PC-9 (cell line): ENCODE measurements around the gene HAP1. TPM values are rescaled to one million over a fixed set of nuclear protein-coding genes. Genes with fewer than 3 reads are reported as not detected.

Experiments
- BruUV-seq: library from RNA; stranded (reverse); fragments of 400-500 nt; replicated peaks from 2 replicates; lab custom pipeline; 2021; lab: Mats Ljungman, UMichigan
- CTCF ChIA-PET: fragments of 300-600 bp; sonication (Branson Sonifier 250); formaldehyde crosslinking; loops from one replicate; lab custom pipeline; 2022; ENCODE audit warnings: antibody characterized with exemption; lab: Charles Lee
- POLR2A ChIA-PET: fragments of 300-600 bp; sonication (Branson Sonifier 250); formaldehyde crosslinking; loops from one replicate; lab custom pipeline; 2022; ENCODE audit warnings: antibody characterized with exemption; ENCODE audit not compliant: unreplicated experiment; lab: Charles Lee
- DNase-seq, 2 experiments: peaks; one replicate each; pipeline versions ENCODE4 v3.0.0 to v3.0.0-alpha.2; 2015 to 2022; ENCODE audit warnings: mixed read lengths in 1 of 2
- H2AFZ ChIP-seq: fragments of 200-600 bp; sonication (generic); 2 replicates; pipeline ENCODE4 v1.8.1; 2017; ENCODE audit warnings: antibody characterized with exemption
- H3F3A ChIP-seq: fragments of 200-600 bp; sonication (generic); 2 replicates; pipeline ENCODE4 v1.8.1; 2017; ENCODE audit warnings: antibody characterized with exemption, mild to moderate bottlenecking, low read depth; ENCODE audit not compliant: insufficient read depth
- H3K27ac ChIP-seq: fragments of 200-600 bp; sonication (generic); 2 replicates; pipeline ENCODE4 v1.6.1; 2016; ENCODE audit warnings: mixed run types
- H3K27me3 ChIP-seq: fragments of 200-600 bp; sonication (generic); 2 replicates; pipeline ENCODE4 v1.6.1; 2016; ENCODE audit warnings: low read depth, mixed run types; ENCODE audit not compliant: insufficient read depth
- H3K36me3 ChIP-seq: fragments of 200-600 bp; sonication (generic); 2 replicates; pipeline ENCODE4 v1.6.1; 2016; ENCODE audit warnings: low read depth, mixed run types
- H3K4me1 ChIP-seq: fragments of 200-600 bp; sonication (generic); replicated peaks from 2 replicates; pipeline ENCODE4 v1.6.1; 2016; ENCODE audit warnings: mixed run types; ENCODE audit not compliant: insufficient read depth
- H3K4me2 ChIP-seq: fragments of 200-600 bp; sonication (generic); 2 replicates; pipeline ENCODE4 v1.6.1; 2017; ENCODE audit warnings: mixed run types
- H3K4me3 ChIP-seq: fragments of 200-600 bp; sonication (generic); 2 replicates; pipeline ENCODE4 v1.6.1; 2016; ENCODE audit warnings: mixed run types
- H3K79me2 ChIP-seq: fragments of 200-600 bp; sonication (generic); 2 replicates; pipeline ENCODE4 v1.6.1; 2017; ENCODE audit warnings: low read depth, mixed run types
- H3K9me2 ChIP-seq: fragments of 200-600 bp; sonication (generic); 2 replicates; pipeline ENCODE4 v1.8.1; 2017; ENCODE audit warnings: mild to moderate bottlenecking; ENCODE audit not compliant: insufficient read depth
- H3K9me3 ChIP-seq: fragments of 200-600 bp; sonication (generic); 2 replicates; pipeline ENCODE4 v1.8.1; 2016; ENCODE audit warnings: low read depth; ENCODE audit not compliant: insufficient read depth
- H4K20me1 ChIP-seq: fragments of 200-600 bp; sonication (generic); 2 replicates; pipeline ENCODE4 v1.8.1; 2017; ENCODE audit not compliant: insufficient read depth
- CTCF ChIP-seq: fragments of 200-600 bp; sonication (generic); conservative IDR thresholded peaks from 2 replicates; pipeline ENCODE4 v1.6.1; 2017; ENCODE audit warnings: mixed run types, antibody characterized with exemption, mild to moderate bottlenecking, moderate library complexity
- EZH2 ChIP-seq: fragments of 200-600 bp; sonication (generic); IDR thresholded peaks from 2 replicates; pipeline ENCODE4 v1.8.0; 2017; ENCODE audit warnings: antibody characterized with exemption, low read depth
- intact Hi-C: fragments of 100-400 bp; cut with micrococcal nuclease; formaldehyde crosslinking; loops from one replicate; pipeline ENCODE4 v1.10.0; 2022; ENCODE audit not compliant: unreplicated experiment
- total RNA-seq: library from RNA; stranded (reverse); gene quantifications from 2 replicates; pipeline ENCODE4 v1.2.3, GENCODE V29; 2021

The HAP1 gene
- total RNA-seq, 1 experiment from 2014 or later, result 1.1 TPM

- intact Hi-C loops, result no loop called here
- ChIA-PET POLR2A (interaction anchor here (0.6 kb wide), 1 partner anchor 40 kb away, joined by 11 read pairs; no protein-coding TSS in a partner anchor), CTCF (no interaction called here)
- H3K36me3 ChIP-seq, result no peaks in the 10 kb centered on the region
- H3K4me1 ChIP-seq, result no peaks in the 10 kb centered on the region
- no peak for DNase-seq
- H3K9me3 ChIP-seq, result no peaks in the 10 kb centered on the region
- no peak overlapping the region for H3K4me3 ChIP-seq
- no peaks in the 10 kb centered on the region; the same call in 1 of the 2 replicates for H3F3A ChIP-seq
- no peak for TF ChIP-seq EZH2
- no peak for TF ChIP-seq CTCF
- no peaks in the 10 kb centered on the region for H3K9me2 ChIP-seq
- no TSS peak for BruUV-seq
- H3K79me2 ChIP-seq, result no peaks in the 10 kb centered on the region
- no peak overlapping the region for H2AFZ ChIP-seq
- H3K27ac ChIP-seq, result no peak overlapping the region
- no peaks in the 10 kb centered on the region for H4K20me1 ChIP-seq
- peaks cover 12% of the 10 kb centered on the region for H3K27me3 ChIP-seq
- H3K4me2 ChIP-seq, result no peak overlapping the region
Measured at GRCh38 chr17:41728056-41728455, 6.4 kb downstream of the HAP1 start.

- Histone ChIP-seq H3K27me3 (no peaks in the 10 kb centered on the region), H3F3A (no peaks in the 10 kb centered on the region), H3K9me3 (no peaks in the 10 kb centered on the region; the same call in 1 of the 2 replicates), H3K79me2 (no peaks in the 10 kb centered on the region), H3K27ac (no peak overlapping the region), H3K4me1 (no peaks in the 10 kb centered on the region), H3K4me3 (no peak overlapping the region), H3K9me2 (no peaks in the 10 kb centered on the region), H2AFZ (no peak overlapping the region), H3K36me3 (no peaks in the 10 kb centered on the region), H3K4me2 (no peak overlapping the region), H4K20me1 (no peaks in the 10 kb centered on the region)
- DNase-seq, result no peak
- no TSS peak for BruUV-seq
- CTCF ChIA-PET, result no interaction called here
- TF ChIP-seq CTCF (no peak), EZH2 (no peak)
- POLR2A ChIA-PET, result no interaction called here
- intact Hi-C loops, result no loop called here
Measured at GRCh38 chr17:41725134-41725533, 9.3 kb downstream of the HAP1 start.

GRCh38 chr17:41724476-41725050 lies 9.9 kb downstream of the HAP1 start:
- ChIA-PET POLR2A (interaction anchor here (0.6 kb wide), 1 partner anchor 11 kb away, joined by 3 read pairs; no protein-coding TSS in a partner anchor), CTCF (no interaction called here)
- BruUV-seq, result no TSS peak
- no peak overlapping the region for H3K4me2 ChIP-seq
- H3K27ac ChIP-seq, result no peak overlapping the region
- no peaks in the 10 kb centered on the region for H3K79me2 ChIP-seq
- no peaks in the 10 kb centered on the region for H3K9me2 ChIP-seq
- no peaks in the 10 kb centered on the region for H3K36me3 ChIP-seq
- H2AFZ ChIP-seq, result no peak overlapping the region
- intact Hi-C loops, result no loop called here
- no peaks in the 10 kb centered on the region for H3F3A ChIP-seq
- no peak for TF ChIP-seq CTCF
- TF ChIP-seq EZH2, result no peak
- no peaks in the 10 kb centered on the region; the same call in 1 of the 2 replicates for H3K9me3 ChIP-seq
- H4K20me1 ChIP-seq, result no peaks in the 10 kb centered on the region
- no peak overlapping the region for H3K4me3 ChIP-seq
- no peaks in the 10 kb centered on the region for H3K4me1 ChIP-seq
- H3K27me3 ChIP-seq, result no peaks in the 10 kb centered on the region
- no peak for DNase-seq
